Gastroesophageal sphincter (tissue), 4 donors: ENCODE measurements around the gene IPCEF1. TPM values are rescaled to one million over a fixed set of nuclear protein-coding genes. Genes with fewer than 3 reads are reported as not detected.
A peak's percentile ranks its signal among the peaks of the same experiment; 100 is the strongest.

Source experiments
- ATAC-seq: fragments of 150-250 bp; one replicate; pipeline ENCODE4 v1.9.1; 2016; ENCODE audit warnings: mild to moderate bottlenecking, moderate library complexity
- H3K27ac ChIP-seq, 4 donors: fragments of 200-600 bp; sonication (generic) in 3 of 4; 1 replicate in 3 of 4; 2 replicates in 1 of 4; pipeline ENCODE4 v1.5.1; 2016 to 2019
- H3K27me3 ChIP-seq: fragments of 200-600 bp; sonication (generic); one replicate; pipeline ENCODE4 v1.5.1; 2019
- H3K36me3 ChIP-seq, 2 donors: fragments of 200-600 bp; sonication (generic); one replicate each; pipeline ENCODE4 v1.5.1; 2019; ENCODE audit warnings: control low read depth in 1 of 2
- H3K4me1 ChIP-seq, 3 donors: fragments of 200-600 bp; sonication (generic); 1 replicate in 2 of 3; 2 replicates in 1 of 3; pipeline ENCODE4 v1.5.1; 2016 to 2019; ENCODE audit warnings: control low read depth in 2 of 3
- H3K4me3 ChIP-seq, 2 donors: fragments of 200-600 bp; sonication (generic); one replicate each; pipeline ENCODE4 v1.5.1; 2019; ENCODE audit warnings: mild to moderate bottlenecking in 1 of 2, moderate library complexity in 1 of 2
- H3K9me3 ChIP-seq, 3 donors: fragments of 200-600 bp; sonication (generic); one replicate each; pipeline ENCODE4 v1.5.1; 2017 to 2019; ENCODE audit warnings: control low read depth in 2 of 3
- EP300 ChIP-seq: sonication (generic); formaldehyde crosslinking; IDR thresholded peaks from one replicate; pipeline ENCODE4 v1.6.1; 2017; ENCODE audit warnings: antibody characterized with exemption, mild to moderate bottlenecking
- POLR2A ChIP-seq, 2 donors: fragments of 450-650 bp; IDR thresholded peaks; one replicate each; pipeline ENCODE4 v1.6.1; 2017; ENCODE audit warnings: antibody characterized with exemption in 2 of 2, mild to moderate bottlenecking in 2 of 2, moderate library complexity in 1 of 2
- POLR2AphosphoS5 ChIP-seq: sonication (generic); formaldehyde crosslinking; IDR thresholded peaks from one replicate; pipeline ENCODE4 v1.6.1; 2017; ENCODE audit warnings: antibody characterized with exemption
- WGBS, 2 donors: methylation state at CpG; one replicate each; pipeline ENCODE4 v1.1.5; 2018; ENCODE audit warnings: low coverage in 1 of 2; 5-methylcytosine and 5-hydroxymethylcytosine counted together
- total RNA-seq, 4 donors: library from RNA; depleted of rRNA; stranded (reverse); fragments of >200 nt; gene quantifications; one replicate each; pipeline ENCODE4 v1.1.0, GENCODE V29; 2016
- TF ChIP-seq, protein P1 (sequence below), 4 experiments: fragments of 200-600 bp in 2 of 4; fragments of 450-650 bp in 2 of 4; sonication (generic) in 1 of 4; IDR thresholded peaks; one replicate each; pipeline ENCODE4 v1.5.1; 2017 to 2019; ENCODE audit warnings: antibody characterized with exemption in 4 of 4, mild to moderate bottlenecking in 2 of 4, moderate library complexity in 2 of 4

Gene IPCEF1
- total RNA-seq, 4 donors from 2014 or later: 0.27 to 7.3 (median 1.2) TPM

DNA sequence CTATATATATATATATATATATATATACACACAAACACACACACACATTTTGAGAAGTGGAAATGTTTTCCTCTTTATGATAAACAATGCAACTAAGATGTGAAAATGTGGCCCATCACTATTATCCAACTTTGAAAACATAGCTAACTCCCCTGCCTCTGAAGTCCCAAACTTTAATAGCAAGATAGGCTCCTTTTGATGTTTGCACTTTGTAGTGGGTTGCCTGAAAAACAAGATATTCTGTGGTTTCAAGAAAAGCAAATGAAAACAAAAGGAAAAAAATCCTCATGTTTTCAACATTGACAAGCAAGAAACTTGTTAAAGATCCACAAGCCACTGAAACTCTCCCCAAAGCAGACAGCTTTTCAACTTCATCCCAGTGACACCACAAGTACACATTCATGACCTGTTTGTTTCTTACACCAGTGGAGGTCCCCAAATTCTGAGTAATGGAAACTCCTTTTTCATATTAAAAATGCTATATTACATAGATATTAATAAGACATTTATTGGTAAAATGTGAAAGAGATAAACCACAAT lies 90.0 kb downstream of the IPCEF1 start:
- H3K27ac ChIP-seq: no peak overlapping the region
- no peaks in the 10 kb centered on the region for H3K36me3 ChIP-seq
- H3K4me3 ChIP-seq: no peak overlapping the region
- no peaks in the 10 kb centered on the region for H3K4me1 ChIP-seq
- no peaks in the 10 kb centered on the region for H3K9me3 ChIP-seq
- H3K27me3 ChIP-seq: no peaks in the 10 kb centered on the region
- TF ChIP-seq POLR2AphosphoS5: no peak
- TF ChIP-seq EP300: no peak
- TF ChIP-seq, protein P1, sequence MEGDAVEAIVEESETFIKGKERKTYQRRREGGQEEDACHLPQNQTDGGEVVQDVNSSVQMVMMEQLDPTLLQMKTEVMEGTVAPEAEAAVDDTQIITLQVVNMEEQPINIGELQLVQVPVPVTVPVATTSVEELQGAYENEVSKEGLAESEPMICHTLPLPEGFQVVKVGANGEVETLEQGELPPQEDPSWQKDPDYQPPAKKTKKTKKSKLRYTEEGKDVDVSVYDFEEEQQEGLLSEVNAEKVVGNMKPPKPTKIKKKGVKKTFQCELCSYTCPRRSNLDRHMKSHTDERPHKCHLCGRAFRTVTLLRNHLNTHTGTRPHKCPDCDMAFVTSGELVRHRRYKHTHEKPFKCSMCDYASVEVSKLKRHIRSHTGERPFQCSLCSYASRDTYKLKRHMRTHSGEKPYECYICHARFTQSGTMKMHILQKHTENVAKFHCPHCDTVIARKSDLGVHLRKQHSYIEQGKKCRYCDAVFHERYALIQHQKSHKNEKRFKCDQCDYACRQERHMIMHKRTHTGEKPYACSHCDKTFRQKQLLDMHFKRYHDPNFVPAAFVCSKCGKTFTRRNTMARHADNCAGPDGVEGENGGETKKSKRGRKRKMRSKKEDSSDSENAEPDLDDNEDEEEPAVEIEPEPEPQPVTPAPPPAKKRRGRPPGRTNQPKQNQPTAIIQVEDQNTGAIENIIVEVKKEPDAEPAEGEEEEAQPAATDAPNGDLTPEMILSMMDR (IDR thresholded peaks at IDR 0.05): no peak
- no peak for TF ChIP-seq POLR2A (IDR thresholded peaks at IDR 0.05)
- ATAC-seq: no peak

DNA sequence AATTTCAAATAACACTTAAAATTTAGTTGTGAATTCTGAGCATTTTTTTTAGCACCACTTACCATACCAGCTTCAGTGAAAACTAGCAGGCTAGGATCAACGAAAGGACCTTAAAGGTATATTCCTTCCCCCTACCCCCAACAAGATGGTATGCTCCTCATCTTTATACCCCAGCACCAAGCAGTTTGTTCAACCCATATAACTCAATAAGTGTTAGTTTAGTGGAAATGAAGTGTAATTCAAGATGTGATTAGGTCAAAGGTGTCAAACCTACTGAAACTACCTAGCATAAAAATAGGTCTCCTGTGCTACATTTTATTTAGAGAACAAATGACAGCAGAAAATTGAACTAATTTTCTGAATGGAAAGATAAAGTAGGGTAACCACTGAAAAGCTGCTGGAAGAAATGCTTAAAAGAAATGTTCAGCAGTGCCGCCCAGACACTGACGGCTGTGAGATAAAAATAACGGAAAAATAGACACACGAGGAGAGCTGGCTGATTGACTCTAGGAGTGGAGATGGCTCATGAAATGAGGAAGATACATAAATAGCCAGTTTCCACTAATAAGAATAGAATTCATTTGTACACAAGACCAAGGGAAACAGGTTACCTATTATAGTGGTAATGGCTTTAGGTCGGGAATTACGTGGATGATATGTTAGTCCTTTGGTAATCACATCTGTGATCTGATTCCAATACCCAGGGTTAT lies 94.8 kb downstream of the IPCEF1 start:
- ATAC-seq: no peak
- H3K27ac ChIP-seq: no peak overlapping the region
- H3K4me3 ChIP-seq: no peak overlapping the region
- no peaks in the 10 kb centered on the region for H3K9me3 ChIP-seq
- no peak for TF ChIP-seq POLR2A (IDR thresholded peaks at IDR 0.05)
- TF ChIP-seq, protein P1 (IDR thresholded peaks at IDR 0.05): no peak
- TF ChIP-seq POLR2AphosphoS5: no peak
- TF ChIP-seq EP300: no peak
- WGBS, 2 donors: 77 to 89% methylated on average over 7 of the region's 7 CpGs
- H3K36me3 ChIP-seq: no peaks in the 10 kb centered on the region
- no peaks in the 10 kb centered on the region for H3K4me1 ChIP-seq
- no peaks in the 10 kb centered on the region for H3K27me3 ChIP-seq

DNA sequence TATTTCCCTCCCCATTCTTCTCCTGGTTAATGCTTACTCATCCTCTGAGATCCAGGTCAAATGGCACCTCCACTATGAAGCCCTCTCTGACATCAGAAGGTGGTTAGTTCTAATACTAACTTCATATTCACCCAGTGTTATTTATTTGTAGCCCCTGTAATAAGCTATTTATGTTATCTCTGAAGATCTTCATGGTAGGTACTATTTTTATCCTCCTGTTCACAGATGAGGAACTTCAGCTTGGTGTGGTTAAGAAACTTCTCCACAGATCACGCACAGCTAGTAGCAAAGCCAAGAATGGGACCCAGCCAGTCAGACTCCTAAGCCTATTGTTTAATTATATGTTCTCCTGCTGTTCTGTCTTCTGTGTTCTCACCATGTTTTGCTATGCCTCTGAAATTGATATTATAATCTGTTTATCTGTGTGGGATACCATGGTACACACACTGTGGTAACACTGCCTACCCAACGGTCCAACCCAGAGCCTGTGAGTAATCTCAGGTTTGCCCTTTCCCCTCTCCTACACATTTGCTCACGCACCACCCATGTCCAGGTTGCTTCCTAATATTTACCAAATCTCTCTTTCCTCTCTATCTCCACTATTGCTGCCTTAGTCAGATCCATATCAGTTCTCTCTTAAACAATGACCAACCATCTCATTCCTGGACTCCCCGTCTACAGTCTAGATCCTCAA lies 98.4 kb downstream of the IPCEF1 start:
- no peak for ATAC-seq

DNA sequence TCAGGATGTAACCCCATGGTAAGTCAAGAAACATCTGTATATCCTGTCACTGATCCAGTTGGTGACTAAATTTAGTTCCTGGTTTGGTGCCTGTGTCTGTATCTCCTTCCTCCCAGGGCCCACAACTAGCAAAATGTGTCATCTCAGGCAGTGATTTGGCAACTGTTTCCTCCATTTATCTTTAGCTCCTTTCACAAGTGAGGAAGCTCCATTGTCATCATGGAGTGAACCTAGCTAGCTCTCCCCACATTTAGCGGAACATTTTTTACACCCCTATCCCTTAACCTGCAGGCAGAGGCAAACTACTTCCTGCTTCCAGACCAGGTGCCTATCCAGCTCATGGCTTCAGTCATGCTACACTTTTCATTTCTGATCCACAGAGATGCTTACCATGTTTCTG lies 99.5 kb downstream of the IPCEF1 start:
- H3K27ac ChIP-seq: no peak overlapping the region
- WGBS, 2 donors: 70% methylated on average over 1 of the region's 1 CpG; no CpG with 5 or more reads in 1 of the 2 donors
- H3K27me3 ChIP-seq: no peaks in the 10 kb centered on the region
- H3K36me3 ChIP-seq: no peaks in the 10 kb centered on the region
- H3K4me1 ChIP-seq: no peaks in the 10 kb centered on the region
- TF ChIP-seq EP300 (no peak), POLR2AphosphoS5 (no peak), POLR2A (IDR thresholded peaks at IDR 0.05) (no peak)
- TF ChIP-seq, protein P1 (IDR thresholded peaks at IDR 0.05): no peak
- peaks cover 0 to 10% (median 0%) of the 10 kb centered on the region in 3 donors for H3K9me3 ChIP-seq
- no peak overlapping the region for H3K4me3 ChIP-seq
- peak; percentile 39 for ATAC-seq

More for the DNA sequence above, 98.4 kb downstream of the IPCEF1 start:
- WGBS, 2 donors: 78 to 95% methylated on average over 4 of the region's 4 CpGs
- H3K9me3 ChIP-seq: peaks cover 0 to 10% (median 0%) of the 10 kb centered on the region in 3 donors
- no peaks in the 10 kb centered on the region for H3K4me1 ChIP-seq
- no peak overlapping the region for H3K27ac ChIP-seq
- H3K36me3 ChIP-seq: no peaks in the 10 kb centered on the region
- H3K27me3 ChIP-seq: no peaks in the 10 kb centered on the region
- TF ChIP-seq, protein P1 (IDR thresholded peaks at IDR 0.05): no peak
- TF ChIP-seq EP300 (no peak), POLR2AphosphoS5 (no peak), POLR2A (IDR thresholded peaks at IDR 0.05) (no peak)
- H3K4me3 ChIP-seq: no peak overlapping the region
